SK-N-SH treated with all-trans-retinoic acid at 6 μM for 48 hours (cell line): Measurements from ENCODE around the gene CDC23.

Experiments
- ATAC-seq: fragments of 200-7000 bp; cut with Tn5 transposase; 3 replicates; pipeline ENCODE4 v1.9.1; 2020; ENCODE audit warnings: mild to moderate bottlenecking, moderate library complexity
- ARNTL ChIP-seq: fragments of 450-650 bp; formaldehyde crosslinking; IDR thresholded peaks from 2 replicates; pipeline ENCODE4 v1.5.0; 2020; ENCODE audit warnings: low read depth, mild to moderate bottlenecking, moderate library complexity, borderline replicate concordance
- BACH2 ChIP-seq: fragments of 250-450 bp; sonication (Bioruptor Pico); IDR thresholded peaks from 2 replicates; pipeline ENCODE4 v1.9.0; 2021; ENCODE audit warnings: mild to moderate bottlenecking, borderline replicate concordance
- CSDC2 ChIP-seq: fragments of 250-450 bp; sonication (Bioruptor Pico); IDR thresholded peaks from 2 replicates; pipeline ENCODE4 v1.5.0; 2020; ENCODE audit warnings: mild to moderate bottlenecking, moderate library complexity
- ESRRG ChIP-seq: fragments of 250-450 bp; sonication (Bioruptor Pico); IDR thresholded peaks from 2 replicates; pipeline ENCODE4 v1.6.1; 2021; ENCODE audit warnings: mild to moderate bottlenecking
- GLIS3 ChIP-seq: fragments of 250-450 bp; sonication (Bioruptor Pico); IDR thresholded peaks from 2 replicates; pipeline ENCODE4 v1.5.0; 2020; ENCODE audit warnings: mild to moderate bottlenecking, moderate library complexity
- ISL1 ChIP-seq: fragments of 250-450 bp; sonication (Bioruptor Pico); IDR thresholded peaks from 2 replicates; pipeline ENCODE4 v2.1.2; 2022; ENCODE audit warnings: mild to moderate bottlenecking, moderate library complexity
- OSR1 ChIP-seq: fragments of 250-450 bp; sonication (Bioruptor Pico); IDR thresholded peaks from 2 replicates; pipeline ENCODE4 v1.8.0; 2022; ENCODE audit warnings: moderate library complexity, mild to moderate bottlenecking, inconsistent platforms
- PPARA ChIP-seq: fragments of 250-450 bp; sonication (Bioruptor Pico); IDR thresholded peaks from 2 replicates; pipeline ENCODE4 v1.5.0; 2020; ENCODE audit warnings: mild to moderate bottlenecking, borderline replicate concordance
- RARB ChIP-seq: fragments of 250-450 bp; sonication (Bioruptor Pico); IDR thresholded peaks from 2 replicates; pipeline ENCODE4 v1.8.0; 2021; ENCODE audit warnings: mild to moderate bottlenecking, moderate library complexity
- SNAI2 ChIP-seq: fragments of 250-450 bp; sonication (Bioruptor Pico); IDR thresholded peaks from 2 replicates; pipeline ENCODE4 v1.5.0; 2020; ENCODE audit warnings: mild to moderate bottlenecking, moderate library complexity
- TCF4 ChIP-seq: fragments of 250-450 bp; sonication (Bioruptor Pico); IDR thresholded peaks from 2 replicates; pipeline ENCODE4 v1.8.0; 2021; ENCODE audit warnings: mild to moderate bottlenecking, moderate library complexity, borderline replicate concordance
- TOX ChIP-seq: fragments of 250-450 bp; sonication (Bioruptor Pico); IDR thresholded peaks from 2 replicates; pipeline ENCODE4 v1.8.0; 2021; ENCODE audit warnings: mild to moderate bottlenecking, moderate library complexity, borderline replicate concordance
- ZC3H10 ChIP-seq: fragments of 250-450 bp; sonication (Bioruptor Pico); IDR thresholded peaks from 2 replicates; pipeline ENCODE4 v1.5.1; 2021; ENCODE audit warnings: mild to moderate bottlenecking, moderate library complexity
- ZFP3 ChIP-seq: fragments of 250-450 bp; sonication (Bioruptor Pico); IDR thresholded peaks from 2 replicates; pipeline ENCODE4 v1.5.0; 2020; ENCODE audit warnings: mild to moderate bottlenecking, moderate library complexity
- ZFP30 ChIP-seq: fragments of 450-650 bp; formaldehyde crosslinking; IDR thresholded peaks from 2 replicates; pipeline ENCODE4 v1.5.0; 2022; ENCODE audit warnings: mild to moderate bottlenecking, moderate library complexity
- ZNF565 ChIP-seq: fragments of 450-650 bp; formaldehyde crosslinking; conservative IDR thresholded peaks from 2 replicates; pipeline ENCODE4 v1.5.0; 2020; ENCODE audit warnings: low read depth, mild to moderate bottlenecking, moderate library complexity
- ZNF70 ChIP-seq: fragments of 450-650 bp; formaldehyde crosslinking; IDR thresholded peaks from 2 replicates; pipeline ENCODE4 v1.5.0; 2020; ENCODE audit warnings: mild to moderate bottlenecking, moderate library complexity
- ZNF8 ChIP-seq: fragments of 450-650 bp; formaldehyde crosslinking; IDR thresholded peaks from 2 replicates; pipeline ENCODE4 v1.5.0; 2020; ENCODE audit warnings: mild to moderate bottlenecking, moderate library complexity
- TF ChIP-seq, protein P1 (sequence below): fragments of 250-450 bp; sonication (Bioruptor Pico); IDR thresholded peaks from 2 replicates; pipeline ENCODE4 v1.8.0; 2021; ENCODE audit warnings: low read depth, mild to moderate bottlenecking, moderate library complexity, borderline replicate concordance
- TF ChIP-seq, protein P2 (sequence below): fragments of 250-450 bp; sonication (Bioruptor Pico); IDR thresholded peaks from 2 replicates; pipeline ENCODE4 v1.5.1; 2020; ENCODE audit warnings: low read depth, mild to moderate bottlenecking, moderate library complexity
- TF ChIP-seq, protein P3 (sequence below): fragments of 250-450 bp; sonication (Bioruptor Pico); IDR thresholded peaks from 2 replicates; pipeline ENCODE4 v1.8.0; 2020; ENCODE audit warnings: mild to moderate bottlenecking, moderate library complexity, borderline replicate concordance
- TF ChIP-seq, protein P4 (sequence below): fragments of 250-450 bp; sonication (Bioruptor Pico); IDR thresholded peaks from 2 replicates; pipeline ENCODE4 v1.5.1; 2021; ENCODE audit warnings: mild to moderate bottlenecking, moderate library complexity
- TF ChIP-seq, protein P5 (sequence below): fragments of 250-450 bp; sonication (Bioruptor Pico); IDR thresholded peaks from 2 replicates; pipeline ENCODE4 v1.5.0; 2020; ENCODE audit warnings: mild to moderate bottlenecking, moderate library complexity

Gene CDC23

DNA sequence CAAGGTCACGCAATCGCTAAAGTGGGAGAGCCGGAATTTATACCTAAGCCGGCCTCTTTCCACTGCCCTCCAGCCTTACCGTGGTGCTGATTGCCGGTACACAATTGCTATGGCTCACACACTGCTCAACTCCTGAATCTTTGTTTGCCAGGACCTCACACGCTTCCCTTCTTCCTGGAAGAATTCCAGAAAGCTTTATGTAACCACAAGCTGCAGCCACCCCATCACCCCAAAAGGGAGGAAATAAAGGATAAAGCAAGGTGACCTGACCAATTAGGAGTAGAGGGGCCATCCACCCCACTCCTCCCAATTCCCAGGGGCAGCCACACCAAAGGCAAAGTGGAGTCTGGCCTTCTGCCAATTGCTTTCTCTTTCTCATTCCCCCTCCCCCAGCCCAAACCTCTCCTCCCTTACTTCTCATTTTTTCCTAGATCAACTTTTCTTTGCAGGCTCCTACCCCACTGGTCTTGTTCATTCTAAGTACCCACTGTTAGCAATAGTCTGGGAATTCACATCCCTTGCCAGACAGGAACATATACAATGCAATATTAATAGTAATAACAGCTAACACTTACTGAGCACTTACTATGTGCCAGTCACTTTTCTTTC lies 18.0 kb upstream of the CDC23 start:
- TF ChIP-seq, protein P1, sequence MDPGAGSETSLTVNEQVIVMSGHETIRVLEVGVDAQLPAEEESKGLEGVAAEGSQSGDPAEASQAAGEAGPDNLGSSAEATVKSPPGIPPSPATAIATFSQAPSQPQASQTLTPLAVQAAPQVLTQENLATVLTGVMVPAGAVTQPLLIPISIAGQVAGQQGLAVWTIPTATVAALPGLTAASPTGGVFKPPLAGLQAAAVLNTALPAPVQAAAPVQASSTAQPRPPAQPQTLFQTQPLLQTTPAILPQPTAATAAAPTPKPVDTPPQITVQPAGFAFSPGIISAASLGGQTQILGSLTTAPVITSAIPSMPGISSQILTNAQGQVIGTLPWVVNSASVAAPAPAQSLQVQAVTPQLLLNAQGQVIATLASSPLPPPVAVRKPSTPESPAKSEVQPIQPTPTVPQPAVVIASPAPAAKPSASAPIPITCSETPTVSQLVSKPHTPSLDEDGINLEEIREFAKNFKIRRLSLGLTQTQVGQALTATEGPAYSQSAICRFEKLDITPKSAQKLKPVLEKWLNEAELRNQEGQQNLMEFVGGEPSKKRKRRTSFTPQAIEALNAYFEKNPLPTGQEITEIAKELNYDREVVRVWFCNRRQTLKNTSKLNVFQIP (CRISPR knock-in tag), result no peak
- TF ChIP-seq ARNTL (CRISPR knock-in tag) (no peak), ISL1 (CRISPR knock-in tag) (no peak), ESRRG (CRISPR knock-in tag) (no peak), SNAI2 (CRISPR knock-in tag) (no peak), ZC3H10 (CRISPR knock-in tag) (no peak), RARB (CRISPR knock-in tag) (no peak), TCF4 (CRISPR knock-in tag) (no peak), ZNF8 (CRISPR knock-in tag) (no peak), TOX (CRISPR knock-in tag) (no peak), ZNF565 (CRISPR knock-in tag) (no peak), OSR1 (CRISPR knock-in tag) (no peak), PPARA (CRISPR knock-in tag) (no peak), ZFP30 (CRISPR knock-in tag) (no peak), CSDC2 (no peak), ZFP3 (no peak)
- TF ChIP-seq, protein P2, sequence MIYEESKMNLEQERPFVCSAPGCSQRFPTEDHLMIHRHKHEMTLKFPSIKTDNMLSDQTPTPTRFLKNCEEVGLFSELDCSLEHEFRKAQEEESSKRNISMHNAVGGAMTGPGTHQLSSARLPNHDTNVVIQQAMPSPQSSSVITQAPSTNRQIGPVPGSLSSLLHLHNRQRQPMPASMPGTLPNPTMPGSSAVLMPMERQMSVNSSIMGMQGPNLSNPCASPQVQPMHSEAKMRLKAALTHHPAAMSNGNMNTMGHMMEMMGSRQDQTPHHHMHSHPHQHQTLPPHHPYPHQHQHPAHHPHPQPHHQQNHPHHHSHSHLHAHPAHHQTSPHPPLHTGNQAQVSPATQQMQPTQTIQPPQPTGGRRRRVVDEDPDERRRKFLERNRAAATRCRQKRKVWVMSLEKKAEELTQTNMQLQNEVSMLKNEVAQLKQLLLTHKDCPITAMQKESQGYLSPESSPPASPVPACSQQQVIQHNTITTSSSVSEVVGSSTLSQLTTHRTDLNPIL (CRISPR knock-in tag), result no peak
- TF ChIP-seq, protein P3, sequence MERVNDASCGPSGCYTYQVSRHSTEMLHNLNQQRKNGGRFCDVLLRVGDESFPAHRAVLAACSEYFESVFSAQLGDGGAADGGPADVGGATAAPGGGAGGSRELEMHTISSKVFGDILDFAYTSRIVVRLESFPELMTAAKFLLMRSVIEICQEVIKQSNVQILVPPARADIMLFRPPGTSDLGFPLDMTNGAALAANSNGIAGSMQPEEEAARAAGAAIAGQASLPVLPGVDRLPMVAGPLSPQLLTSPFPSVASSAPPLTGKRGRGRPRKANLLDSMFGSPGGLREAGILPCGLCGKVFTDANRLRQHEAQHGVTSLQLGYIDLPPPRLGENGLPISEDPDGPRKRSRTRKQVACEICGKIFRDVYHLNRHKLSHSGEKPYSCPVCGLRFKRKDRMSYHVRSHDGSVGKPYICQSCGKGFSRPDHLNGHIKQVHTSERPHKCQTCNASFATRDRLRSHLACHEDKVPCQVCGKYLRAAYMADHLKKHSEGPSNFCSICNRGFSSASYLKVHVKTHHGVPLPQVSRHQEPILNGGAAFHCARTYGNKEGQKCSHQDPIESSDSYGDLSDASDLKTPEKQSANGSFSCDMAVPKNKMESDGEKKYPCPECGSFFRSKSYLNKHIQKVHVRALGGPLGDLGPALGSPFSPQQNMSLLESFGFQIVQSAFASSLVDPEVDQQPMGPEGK, result no peak
- TF ChIP-seq, protein P4, sequence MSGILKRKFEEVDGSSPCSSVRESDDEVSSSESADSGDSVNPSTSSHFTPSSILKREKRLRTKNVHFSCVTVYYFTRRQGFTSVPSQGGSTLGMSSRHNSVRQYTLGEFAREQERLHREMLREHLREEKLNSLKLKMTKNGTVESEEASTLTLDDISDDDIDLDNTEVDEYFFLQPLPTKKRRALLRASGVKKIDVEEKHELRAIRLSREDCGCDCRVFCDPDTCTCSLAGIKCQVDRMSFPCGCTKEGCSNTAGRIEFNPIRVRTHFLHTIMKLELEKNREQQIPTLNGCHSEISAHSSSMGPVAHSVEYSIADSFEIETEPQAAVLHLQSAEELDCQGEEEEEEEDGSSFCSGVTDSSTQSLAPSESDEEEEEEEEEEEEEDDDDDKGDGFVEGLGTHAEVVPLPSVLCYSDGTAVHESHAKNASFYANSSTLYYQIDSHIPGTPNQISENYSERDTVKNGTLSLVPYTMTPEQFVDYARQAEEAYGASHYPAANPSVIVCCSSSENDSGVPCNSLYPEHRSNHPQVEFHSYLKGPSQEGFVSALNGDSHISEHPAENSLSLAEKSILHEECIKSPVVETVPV (CRISPR knock-in tag), result no peak
- TF ChIP-seq, protein P5, sequence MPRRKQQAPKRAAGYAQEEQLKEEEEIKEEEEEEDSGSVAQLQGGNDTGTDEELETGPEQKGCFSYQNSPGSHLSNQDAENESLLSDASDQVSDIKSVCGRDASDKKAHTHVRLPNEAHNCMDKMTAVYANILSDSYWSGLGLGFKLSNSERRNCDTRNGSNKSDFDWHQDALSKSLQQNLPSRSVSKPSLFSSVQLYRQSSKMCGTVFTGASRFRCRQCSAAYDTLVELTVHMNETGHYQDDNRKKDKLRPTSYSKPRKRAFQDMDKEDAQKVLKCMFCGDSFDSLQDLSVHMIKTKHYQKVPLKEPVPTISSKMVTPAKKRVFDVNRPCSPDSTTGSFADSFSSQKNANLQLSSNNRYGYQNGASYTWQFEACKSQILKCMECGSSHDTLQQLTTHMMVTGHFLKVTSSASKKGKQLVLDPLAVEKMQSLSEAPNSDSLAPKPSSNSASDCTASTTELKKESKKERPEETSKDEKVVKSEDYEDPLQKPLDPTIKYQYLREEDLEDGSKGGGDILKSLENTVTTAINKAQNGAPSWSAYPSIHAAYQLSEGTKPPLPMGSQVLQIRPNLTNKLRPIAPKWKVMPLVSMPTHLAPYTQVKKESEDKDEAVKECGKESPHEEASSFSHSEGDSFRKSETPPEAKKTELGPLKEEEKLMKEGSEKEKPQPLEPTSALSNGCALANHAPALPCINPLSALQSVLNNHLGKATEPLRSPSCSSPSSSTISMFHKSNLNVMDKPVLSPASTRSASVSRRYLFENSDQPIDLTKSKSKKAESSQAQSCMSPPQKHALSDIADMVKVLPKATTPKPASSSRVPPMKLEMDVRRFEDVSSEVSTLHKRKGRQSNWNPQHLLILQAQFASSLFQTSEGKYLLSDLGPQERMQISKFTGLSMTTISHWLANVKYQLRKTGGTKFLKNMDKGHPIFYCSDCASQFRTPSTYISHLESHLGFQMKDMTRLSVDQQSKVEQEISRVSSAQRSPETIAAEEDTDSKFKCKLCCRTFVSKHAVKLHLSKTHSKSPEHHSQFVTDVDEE (CRISPR knock-in tag), result no peak

DNA sequence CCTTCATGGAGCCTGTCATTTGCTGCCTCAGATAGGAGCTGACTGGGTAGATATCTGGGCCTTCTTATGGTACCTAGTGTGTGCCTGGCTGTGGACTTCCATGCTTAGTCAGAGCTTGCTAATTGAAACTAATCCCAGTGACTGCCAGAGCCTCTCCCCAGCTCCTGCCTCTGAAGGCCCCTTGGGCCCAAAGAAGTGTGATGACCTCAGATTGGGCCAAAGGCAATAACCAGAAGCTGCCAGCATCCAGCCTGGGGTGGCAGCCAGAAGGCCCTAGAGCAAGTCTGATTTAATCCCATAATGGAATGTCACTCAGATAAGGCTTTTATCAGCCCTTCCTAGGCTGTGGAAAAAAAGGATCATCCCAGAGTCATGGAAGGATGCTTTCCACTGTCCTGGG lies 17.1 kb upstream of the CDC23 start:
- no peak; the same call in 1 of the 3 replicates for ATAC-seq
- TF ChIP-seq ZNF565 (CRISPR knock-in tag) (no peak), ZNF8 (CRISPR knock-in tag) (no peak), GLIS3 (CRISPR knock-in tag) (no peak), ZNF70 (CRISPR knock-in tag) (no peak), ESRRG (CRISPR knock-in tag) (no peak), OSR1 (CRISPR knock-in tag) (no peak), ZFP3 (no peak; the same call in 1 of the 2 replicates), ISL1 (CRISPR knock-in tag) (peak; percentile 52), CSDC2 (no peak), BACH2 (CRISPR knock-in tag) (no peak), ARNTL (CRISPR knock-in tag) (no peak)
- TF ChIP-seq, protein P5 (CRISPR knock-in tag), result peak; percentile 45; the same call in 1 of the 2 replicates
- TF ChIP-seq, protein P4 (CRISPR knock-in tag), result no peak
- TF ChIP-seq, protein P3, result no peak

More for the DNA sequence above, 18.0 kb upstream of the CDC23 start:
- no peak; the same call in 2 of the 3 replicates for ATAC-seq
